ENCODE measurements around the gene PRKCH. TPM values are rescaled to one million over a fixed set of nuclear protein-coding genes. Genes with fewer than 3 reads are reported as not detected.

Gene PRKCH
- total RNA-seq, 3 donors from 2014 or later, result 12.3 to 15.4 (median 14.8) TPM

GRCh38 chr14:61486930-61487495, 165.6 kb downstream of the PRKCH start:
- Histone ChIP-seq H3K4me3 (no peak overlapping the region), H3K4me1 (ENCODE audit: low read depth) (no peaks in the 10 kb centered on the region), H3K36me3 (ENCODE audit: low read depth) (no peaks in the 10 kb centered on the region), H3K9me3 (no peaks in the 10 kb centered on the region)
- intact Hi-C loops (cut with DNase I, micrococcal nuclease), result no loop called here
- no peak for TF ChIP-seq CTCF (IDR thresholded peaks at IDR 0.05)
- DNase-seq (no peak), ATAC-seq (no peak)

GRCh38 chr14:61488417-61489401, 167.3 kb downstream of the PRKCH start:
- Histone ChIP-seq H3K9me3 (no peaks in the 10 kb centered on the region), H3K4me3 (no peak overlapping the region), H3K36me3 (ENCODE audit: low read depth) (no peaks in the 10 kb centered on the region), H3K4me1 (ENCODE audit: low read depth) (no peaks in the 10 kb centered on the region)
- intact Hi-C loops (cut with DNase I, micrococcal nuclease), result no loop called here
- DNase-seq (no peak), ATAC-seq (no peak)
- TF ChIP-seq CTCF (IDR thresholded peaks at IDR 0.05), result no peak

GRCh38 chr14:61489512-61489911, 168.1 kb downstream of the PRKCH start:
- Histone ChIP-seq H3K4me1 (ENCODE audit: low read depth) (no peaks in the 10 kb centered on the region), H3K9me3 (no peaks in the 10 kb centered on the region), H3K36me3 (ENCODE audit: low read depth) (no peaks in the 10 kb centered on the region), H3K4me3 (no peak overlapping the region)
- no peak for DNase-seq
- TF ChIP-seq CTCF (IDR thresholded peaks at IDR 0.05), result no peak
- no peak for ATAC-seq
- intact Hi-C loops (cut with DNase I, micrococcal nuclease), result no loop called here

GRCh38 chr14:61489932-61490331, 168.6 kb downstream of the PRKCH start:
- no peaks in the 10 kb centered on the region for H3K4me1 ChIP-seq (ENCODE audit: low read depth)
- DNase-seq, result no peak
- no peaks in the 10 kb centered on the region for H3K36me3 ChIP-seq (ENCODE audit: low read depth)
- H3K4me3 ChIP-seq, result no peak overlapping the region
- peak; percentile 42 for ATAC-seq
- intact Hi-C loops (cut with DNase I, micrococcal nuclease), result no loop called here
- no peaks in the 10 kb centered on the region for H3K9me3 ChIP-seq
- TF ChIP-seq CTCF (IDR thresholded peaks at IDR 0.05), result no peak

GRCh38 chr14:61491224-61491623, 169.8 kb downstream of the PRKCH start:
- no peak for DNase-seq
- Histone ChIP-seq H3K36me3 (ENCODE audit: low read depth) (no peaks in the 10 kb centered on the region), H3K4me3 (no peak overlapping the region), H3K9me3 (no peaks in the 10 kb centered on the region), H3K4me1 (ENCODE audit: low read depth) (no peaks in the 10 kb centered on the region)
- intact Hi-C loops (cut with DNase I, micrococcal nuclease), result no loop called here
- no peak for ATAC-seq
- no peak for TF ChIP-seq CTCF (IDR thresholded peaks at IDR 0.05)
